Amygdala (tissue), 56 donors: ENCODE measurements around the gene MYCN.
"Not testable (repeated sequence)": the region's sequence is repeated elsewhere in the genome, so short reads cannot be mapped to it uniquely, and the experiment has no call there.

Source experiments
- DNase-seq, 56 donors: peaks; one replicate each; lab custom pipeline; 2025; lab: John Stamatoyannopoulos, UW

MYCN gene

DNA sequence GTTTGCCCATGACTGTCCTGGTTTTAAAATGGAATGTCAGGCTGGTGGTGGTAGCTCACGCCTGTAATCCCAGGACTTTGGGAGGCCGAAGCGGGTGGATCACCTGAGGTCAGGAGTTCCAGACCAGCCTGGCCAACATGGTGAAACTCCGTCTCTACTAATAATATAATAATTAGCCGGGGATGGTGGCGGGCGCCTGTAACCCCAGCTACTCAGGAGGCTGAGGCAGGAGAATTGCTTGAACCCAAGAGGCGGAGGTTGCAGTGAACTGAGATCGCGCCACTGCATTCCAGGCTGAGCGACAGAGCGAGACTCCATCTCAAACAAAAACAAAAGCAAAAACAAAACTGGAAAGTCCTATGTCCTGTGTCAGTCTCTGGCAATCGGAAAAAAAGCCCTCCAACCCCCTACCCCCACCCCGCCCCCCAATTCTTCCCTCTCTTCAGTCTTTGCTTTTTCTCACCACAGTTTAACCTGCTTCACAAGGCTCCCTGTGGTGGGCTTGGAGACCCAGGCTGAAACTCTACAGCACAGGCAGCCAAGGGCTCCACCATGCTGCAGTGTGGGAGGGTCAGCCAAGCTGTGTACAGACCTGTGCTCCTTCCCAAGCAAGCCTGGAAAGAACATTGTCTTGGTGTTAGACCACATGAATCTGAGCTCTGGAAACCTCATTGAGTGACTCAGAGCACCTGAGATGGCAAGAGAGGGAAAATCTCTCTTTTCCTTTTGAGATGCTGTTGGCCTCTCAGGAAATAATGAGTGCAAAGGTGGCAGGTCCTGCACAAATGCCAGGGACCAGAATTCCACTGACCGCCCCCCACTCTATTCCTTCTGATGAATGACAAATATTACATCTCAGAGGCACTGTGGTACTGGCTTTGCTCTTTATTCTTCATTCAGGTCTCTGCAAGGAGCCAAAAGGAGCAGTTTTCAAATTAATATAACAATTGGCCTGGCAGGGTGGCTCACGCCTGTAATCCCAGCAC is 16.7 kb downstream of the MYCN start:
- DNase-seq = no peak

DNA sequence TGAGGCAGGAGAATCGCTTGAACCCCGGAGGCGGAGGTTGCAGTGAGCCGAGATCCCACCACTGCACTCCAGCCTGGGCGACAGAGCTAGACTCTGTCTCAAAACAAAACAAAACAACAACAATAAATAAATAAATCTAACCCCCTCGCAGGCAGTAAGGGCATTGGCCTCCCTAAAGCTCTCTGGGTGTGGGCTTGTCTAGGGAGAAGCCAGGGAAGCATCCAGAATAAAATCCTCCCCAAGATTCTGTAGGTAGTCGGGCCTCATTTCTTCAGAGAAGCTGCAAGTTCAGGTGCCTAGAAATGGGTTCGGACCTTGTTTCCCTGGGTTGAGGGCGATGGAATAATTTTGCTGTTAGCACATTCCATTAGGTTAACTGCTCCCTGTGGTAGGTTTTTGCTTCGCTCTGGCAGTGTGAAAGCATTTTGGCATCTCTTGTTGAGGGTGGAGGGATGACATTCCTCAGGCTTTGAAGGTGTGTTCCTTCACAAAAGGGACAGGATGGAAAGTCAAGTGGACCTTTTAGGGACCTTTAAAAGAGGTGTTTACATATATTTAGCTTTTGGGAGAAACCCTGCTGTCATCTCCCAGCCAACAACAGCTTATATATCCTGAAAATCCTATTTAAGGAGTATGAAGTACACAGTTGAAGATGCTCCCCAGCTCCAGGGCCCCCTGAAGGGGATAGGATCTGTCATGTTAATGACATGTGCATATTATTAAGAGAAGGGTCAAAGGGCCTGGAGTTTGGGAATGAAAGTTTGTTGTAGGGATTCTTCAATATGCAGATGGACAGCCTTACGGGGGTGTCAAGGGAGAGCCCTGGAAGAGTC is 17.7 kb downstream of the MYCN start:
- no peak for DNase-seq

DNA sequence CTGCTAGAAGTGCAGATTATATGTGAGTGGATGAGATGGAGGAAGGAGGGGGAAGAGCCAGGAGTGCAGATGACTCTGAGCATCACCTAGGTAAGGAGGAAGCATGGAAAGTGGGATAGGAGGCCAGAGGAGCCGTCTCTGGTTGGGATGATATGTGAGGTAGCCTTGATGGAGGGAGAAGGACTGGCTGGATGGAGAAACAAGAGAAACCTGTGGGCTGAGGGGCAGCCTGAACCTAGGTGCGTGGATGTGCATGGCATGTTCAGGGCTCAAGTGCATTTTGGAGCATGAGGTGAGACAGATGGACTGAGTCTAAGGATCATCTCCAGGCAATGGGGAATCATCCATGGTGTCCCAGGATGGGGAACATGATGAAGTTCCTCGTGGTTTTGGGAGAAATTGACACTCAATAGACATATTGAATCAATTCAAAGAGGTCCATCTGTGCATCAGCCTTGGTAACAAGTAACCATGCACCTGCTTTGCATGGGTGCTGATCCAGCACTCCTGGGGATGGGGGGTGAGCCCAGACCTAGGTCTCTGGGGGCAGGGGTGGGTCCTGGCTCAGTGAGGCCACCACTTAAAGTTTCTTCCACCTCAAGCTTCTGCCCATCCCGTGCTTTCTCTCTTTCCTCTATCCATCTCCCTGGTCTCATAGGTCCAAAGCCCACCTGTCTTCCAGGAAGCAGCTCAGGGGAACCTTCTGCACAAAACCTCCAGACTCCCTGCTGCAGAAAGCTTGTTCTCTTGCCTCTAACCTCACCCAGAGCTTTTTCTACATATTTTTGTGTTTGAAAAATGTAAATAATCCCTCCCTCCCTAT is 19.2 kb downstream of the MYCN start:
- DNase-seq = no peak

DNA sequence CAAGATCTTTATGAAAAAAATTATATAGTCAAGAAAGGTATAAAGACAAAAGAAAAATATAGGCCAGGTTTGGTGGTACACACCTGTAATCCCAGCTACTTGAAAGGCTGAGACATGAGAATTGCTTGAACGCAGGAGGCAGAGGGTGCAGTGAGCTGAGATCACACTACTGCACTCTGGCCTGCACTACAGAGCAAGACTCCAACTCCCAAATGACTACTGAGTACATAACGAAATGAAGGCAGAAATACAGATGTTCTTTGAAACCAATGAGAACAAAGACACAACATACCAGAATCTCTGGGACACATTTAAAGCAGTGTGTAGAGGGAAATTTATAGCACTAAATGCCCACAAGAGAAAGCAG is 19.8 kb downstream of the MYCN start:
- DNase-seq = not testable (repeated sequence)

DNA sequence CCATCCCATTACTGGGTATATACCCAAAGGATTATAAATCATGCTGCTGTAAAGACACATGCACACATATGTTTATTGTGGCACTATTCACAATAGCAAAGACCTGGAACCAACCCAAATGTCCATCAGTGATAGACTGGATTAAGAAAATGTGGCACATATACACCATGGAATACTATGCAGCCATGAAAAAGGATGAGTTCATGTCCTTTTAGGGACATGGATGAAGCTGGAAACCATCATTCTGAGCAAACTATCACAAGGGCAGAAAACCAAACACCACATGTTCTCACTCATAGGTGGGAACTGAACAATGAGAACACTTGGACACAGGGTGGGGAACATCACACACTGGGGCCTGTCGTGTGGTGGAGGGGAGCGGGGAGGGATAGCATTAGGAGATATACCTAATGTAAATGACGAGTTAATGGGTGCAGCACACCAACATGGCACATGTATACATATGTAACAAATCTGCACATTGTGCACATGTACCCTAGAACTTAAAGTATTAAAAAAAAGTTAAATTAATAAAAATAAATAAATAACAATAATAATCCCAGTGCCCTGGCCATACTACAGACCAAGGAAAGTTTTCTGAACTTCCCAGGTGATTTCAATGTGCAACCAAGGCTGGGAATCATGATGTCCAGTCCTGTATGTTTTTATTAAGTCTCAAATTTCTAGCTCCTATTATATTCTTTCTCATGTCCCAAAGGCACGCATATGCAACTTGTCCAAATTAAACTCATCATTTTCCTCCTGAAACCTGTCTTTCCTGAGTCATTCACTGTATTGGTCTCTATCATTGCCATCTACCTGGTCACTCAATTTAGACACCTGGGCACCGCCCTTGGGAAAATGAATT is 23.0 kb downstream of the MYCN start:
- DNase-seq = not testable (repeated sequence)

DNA sequence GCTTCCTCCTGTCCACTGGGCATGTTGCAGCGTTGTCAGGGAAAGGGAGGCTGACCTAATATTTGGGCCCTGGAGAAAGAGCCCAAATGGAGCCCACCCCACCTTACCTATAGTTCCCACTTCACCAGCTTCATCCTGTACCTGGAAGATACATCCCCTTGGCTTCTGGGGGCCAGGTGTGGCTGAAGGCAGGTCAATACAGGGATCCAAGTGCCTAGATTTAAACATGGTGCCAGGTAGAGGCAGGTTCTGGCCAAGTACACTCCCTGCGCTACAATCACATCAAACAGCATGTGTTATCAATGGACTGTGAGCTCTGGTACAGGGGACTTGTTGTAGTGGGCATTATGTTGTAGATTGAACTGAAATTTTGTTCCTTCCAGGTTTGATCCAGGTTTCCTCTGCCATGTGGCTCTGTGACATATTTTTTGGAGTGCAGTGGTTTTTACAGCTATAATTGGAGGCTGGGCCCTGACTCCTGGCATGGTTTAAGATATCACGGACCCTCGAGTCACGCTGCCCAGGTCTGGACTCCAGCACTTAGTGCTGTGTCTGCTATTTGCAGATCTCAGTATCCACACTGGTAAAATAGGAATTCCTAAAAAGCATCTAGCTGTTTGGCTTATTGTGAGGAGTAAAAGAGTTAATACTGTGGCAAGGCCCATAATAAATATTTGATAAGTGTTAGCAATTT is 23.8 kb downstream of the MYCN start:
- no peak for DNase-seq

DNA sequence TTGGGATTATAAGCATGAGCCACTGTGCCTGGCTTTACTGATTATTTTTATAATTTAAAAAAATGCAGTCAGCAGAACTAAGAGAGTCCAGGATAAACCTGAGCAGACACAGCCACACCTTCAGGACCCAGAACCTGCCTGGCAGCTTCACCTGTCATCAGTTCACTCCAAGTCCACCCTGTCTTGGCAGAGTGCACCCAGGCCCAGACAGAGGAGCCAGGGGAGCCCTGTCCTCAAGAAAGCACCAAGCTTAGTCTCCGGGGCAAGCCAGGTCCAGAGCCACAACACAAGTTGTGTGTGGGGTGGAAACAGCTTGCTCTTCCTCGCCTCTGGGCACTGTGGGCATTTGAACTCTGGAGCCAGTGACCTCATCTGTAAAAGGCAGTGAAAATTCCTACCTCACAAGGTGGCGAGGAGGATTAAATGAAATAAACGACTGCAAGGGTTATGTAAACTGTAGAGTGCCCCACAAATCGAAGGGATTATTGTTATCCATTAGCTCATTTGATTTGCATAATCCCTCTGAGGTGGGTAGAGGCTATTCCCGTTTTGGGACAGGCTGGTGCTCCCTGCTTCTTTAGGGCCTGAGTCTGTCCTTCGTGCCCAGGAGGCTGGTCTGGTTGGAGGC is 24.7 kb downstream of the MYCN start:
- DNase-seq = no peak

DNA sequence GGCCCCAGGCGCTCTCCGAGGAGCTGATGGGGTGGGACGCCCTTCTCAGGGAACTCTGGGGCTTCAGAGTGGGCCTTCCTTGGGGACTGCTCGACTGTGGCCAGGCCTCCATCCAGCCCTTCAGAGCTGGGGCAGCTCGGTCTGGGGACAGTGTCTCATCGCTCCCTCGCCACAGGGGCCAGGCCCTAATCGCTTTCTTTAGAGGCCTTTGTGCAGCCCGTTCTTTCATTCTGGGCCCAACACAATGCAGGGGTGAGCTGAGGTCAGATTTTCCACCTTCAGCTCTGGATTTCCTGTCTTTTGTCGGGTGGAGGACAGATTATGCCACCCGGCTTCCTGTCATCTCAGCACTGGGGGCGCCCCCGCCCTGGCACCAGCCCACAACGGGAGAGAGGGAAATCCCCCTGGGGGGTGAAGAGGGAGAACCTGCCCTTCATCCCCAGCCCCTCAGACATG is 25.2 kb downstream of the MYCN start:
- DNase-seq = no peak

DNA sequence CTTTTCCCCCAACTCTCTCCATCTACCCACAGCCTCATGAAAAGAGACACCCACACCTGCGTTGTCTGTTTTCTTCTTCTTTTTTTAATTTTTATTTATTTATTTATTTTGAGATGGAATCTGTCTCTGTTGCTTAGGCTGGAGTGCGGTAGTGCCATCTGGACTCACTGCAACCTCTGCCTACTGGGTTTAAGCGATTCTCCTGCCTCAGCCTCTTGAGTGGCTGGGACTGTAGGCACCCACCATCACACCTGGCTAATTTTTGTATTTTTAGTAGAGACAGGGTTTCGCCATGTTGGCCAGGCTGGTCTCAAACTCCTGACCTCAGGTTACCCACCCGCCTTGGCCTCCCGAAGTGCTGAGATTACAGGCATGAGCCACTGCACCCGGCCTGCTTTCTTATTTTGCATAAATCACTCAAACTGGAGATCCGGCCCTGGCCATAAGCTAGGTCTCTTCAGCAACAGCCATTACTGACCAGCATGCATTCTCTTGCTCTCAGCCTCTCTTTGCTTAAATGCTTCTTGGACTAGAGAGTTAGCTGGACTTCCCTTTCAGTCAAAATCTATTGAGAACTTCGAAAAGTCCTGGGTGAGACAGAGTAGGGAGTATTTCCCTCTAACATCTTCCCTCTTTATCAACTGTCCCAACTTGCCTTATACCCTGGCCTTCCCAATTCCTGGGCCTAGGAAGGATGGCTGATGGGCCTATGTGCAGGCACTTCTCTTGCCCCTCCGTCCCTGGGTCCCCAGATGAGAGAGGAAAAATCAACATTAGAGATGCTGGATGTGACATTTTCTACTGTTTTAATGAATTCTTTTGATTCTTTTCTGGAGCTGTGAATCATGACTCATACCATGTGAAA is 27.3 kb downstream of the MYCN start:
- no peak for DNase-seq

DNA sequence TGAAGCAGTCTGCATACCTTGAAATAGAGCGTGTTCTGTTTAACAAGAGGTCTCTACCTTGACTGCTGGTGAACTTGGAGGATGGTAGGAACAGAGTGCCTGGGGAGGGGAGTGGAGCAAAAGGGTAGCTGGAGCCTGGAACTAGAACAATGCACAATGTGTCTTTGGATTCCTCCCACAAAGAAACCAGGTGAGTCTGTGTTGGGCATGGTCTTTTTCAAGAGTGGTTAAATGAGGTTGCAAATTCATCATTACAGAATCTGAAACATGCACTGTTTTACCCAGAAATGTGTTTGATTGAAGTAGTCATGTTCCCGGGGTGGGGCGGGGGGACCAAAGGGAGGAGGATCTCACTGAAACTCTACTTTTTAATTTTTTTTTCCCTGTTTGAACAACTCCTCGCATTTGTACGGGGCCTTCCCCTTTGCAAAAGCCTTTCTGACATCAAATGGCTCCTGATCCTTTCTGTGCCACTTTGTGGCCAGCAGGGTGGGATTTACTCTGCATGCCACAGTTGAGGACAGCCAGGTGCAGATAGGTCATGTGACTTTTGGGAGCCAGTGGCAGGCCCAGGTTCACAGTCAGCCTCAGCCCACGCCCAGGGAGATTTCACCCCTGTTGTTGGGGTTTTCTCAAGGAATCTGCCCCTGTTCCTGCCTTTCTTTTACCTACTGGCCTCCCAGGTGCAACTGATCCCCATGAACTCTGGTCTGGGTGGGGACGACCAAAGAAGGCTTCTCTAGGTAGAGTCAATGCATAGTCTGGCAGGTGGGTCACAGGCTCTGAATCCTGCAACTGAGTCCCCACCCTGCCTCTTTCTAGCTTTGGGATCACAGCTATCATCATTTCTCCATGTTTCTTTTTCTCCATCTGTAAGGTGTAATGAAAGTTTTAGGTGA is 28.2 kb downstream of the MYCN start:
- DNase-seq = no peak

DNA sequence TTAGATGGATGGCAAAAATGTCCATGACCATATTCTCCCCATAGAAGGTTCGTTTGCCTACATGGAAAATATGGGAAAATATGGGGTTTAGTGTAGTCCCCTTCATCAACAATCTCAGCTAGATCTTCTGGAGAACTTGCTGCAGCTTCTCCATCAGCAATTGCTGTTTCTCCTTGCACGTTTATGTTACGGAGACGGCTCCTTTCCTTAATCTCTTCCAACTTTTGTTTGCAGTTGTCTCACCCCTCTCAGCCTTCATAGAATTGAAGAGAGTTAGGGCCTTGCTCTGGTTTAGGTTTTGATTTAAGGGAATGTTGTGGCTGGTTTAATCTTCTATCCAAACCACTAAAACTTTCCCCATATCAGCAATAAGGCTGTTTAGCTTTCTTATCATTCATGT is 28.9 kb downstream of the MYCN start:
- no peak for DNase-seq

DNA sequence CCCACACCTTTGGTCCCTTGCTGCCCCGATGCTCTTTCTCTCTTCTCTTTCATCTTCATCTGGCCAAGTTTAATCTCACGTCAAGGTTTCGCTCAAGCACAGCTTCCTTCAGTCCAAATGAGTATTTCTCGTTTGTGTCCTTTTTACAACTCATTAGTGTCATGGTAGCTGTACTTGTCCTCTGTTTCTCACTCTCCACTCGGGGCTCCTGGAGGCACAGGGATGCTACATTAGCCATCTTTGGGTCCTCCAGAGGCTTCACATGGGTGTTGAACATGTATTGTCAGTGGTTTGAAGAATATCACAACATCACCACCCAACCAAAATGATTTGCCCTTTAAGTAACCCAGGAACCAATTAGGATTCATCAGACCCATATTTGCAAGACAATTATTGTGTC is 30.4 kb downstream of the MYCN start:
- DNase-seq = no peak

DNA sequence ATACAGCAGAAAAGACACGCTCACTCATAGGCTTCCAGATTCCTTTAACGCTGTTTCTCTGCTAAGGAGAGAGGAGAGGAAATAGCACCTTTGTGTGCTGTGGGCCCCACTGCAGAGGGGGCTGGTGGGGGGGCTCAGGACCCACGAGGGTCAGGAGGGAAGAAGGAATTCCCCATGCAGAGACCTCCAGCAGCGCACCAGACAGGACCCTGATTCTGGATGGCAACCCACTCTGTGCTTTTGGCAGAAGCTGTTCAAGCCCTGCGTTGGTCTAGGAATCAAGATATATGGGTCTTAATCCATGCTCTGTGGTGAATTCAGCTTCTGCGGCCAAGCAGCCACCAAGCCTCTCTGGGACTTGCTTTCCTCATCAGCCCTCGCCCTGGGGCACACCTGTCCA is 31.0 kb downstream of the MYCN start:
- no peak for DNase-seq

DNA sequence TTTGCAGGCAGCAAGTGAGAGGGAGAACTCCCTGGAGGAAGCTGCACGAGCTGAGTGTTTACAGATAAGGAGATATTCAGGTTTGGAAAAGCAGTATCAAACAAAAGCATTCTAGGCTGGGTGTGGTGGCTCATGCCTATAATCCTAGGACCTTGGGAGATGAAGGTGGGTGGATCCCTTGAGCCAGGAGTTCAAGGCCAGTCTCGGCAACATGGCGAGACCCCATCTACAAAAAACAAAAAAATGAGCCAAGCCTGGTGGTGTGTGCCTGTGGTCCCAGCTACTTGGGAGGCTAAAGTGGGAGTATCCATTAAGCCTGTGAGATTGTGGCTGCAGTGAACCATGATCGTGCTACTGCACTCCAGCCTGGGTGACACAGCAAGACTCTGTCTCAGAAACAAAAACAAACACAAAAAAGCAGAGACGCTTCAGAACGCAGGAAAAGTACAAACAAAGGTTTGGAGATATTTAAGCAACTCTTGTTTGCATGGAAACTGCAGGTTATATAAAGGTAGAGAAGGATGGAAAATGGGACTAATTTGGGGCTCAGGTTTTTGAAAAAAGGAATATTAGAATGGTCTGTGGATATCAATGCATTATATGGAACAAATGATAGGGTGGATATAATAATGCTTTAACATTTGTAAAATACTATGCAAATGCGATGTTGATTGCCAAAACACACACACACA is 31.6 kb downstream of the MYCN start:
- no peak for DNase-seq

DNA sequence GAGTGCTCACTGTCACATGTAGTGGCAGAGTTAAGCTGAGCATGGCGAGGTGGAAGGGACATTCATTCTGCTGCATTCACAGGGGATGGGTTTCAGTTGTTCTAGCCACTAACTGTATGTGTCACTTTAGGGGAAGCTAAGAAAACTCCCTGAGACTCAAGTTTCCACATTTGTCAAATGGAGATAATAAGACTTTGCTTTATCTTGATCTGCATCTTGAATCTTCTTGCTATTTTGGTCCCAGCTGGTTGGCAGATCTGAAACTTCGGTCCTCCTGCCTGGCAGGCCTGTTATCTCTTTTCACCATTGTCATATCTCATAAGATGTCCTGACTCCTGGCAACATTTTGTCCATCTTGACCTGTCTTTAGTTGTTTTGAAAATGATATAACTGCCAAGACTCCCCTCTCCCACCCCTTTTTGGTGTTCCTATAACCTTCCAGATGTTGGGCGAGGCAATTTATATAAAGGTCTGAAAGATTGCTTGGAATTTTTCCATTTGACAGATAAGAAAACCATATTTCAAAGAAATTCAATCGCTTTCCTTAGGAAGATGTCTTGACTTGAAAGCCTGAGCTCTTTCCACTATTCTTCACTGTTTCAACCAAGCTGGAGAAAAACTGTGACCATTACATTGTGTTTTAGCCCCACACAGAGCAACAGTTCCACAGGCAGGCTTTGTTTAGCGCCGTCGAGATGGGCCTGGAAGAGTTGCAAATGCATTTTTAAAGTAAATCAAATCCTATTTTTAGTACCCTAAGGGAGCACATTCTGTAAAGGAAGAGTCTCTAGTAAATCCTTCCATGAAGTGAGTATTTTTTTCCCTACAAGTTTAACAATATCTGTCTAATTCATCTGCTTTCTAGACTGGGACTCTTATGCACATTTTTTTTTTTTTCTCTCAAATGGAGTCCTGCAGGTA is 33.4 kb downstream of the MYCN start:
- no peak for DNase-seq
